GM12878 (cell line): ENCODE measurements around the gene NOL12. TPM values are rescaled to one million over a fixed set of nuclear protein-coding genes. Genes with fewer than 3 reads are reported as not detected.

Experiments
- ASH2L ChIP-seq: fragments of 300-600, 200-600 bp; sonication (generic); IDR thresholded peaks from 2 replicates; pipeline ENCODE4 v1.6.1; 2017; ENCODE audit warnings: low read depth, mild to moderate bottlenecking, borderline replicate concordance
- BCL3 ChIP-seq: IDR thresholded peaks from 2 replicates; pipeline ENCODE4 v1.6.1; 2011; ENCODE audit warnings: borderline replicate concordance, low read depth, mild to moderate bottlenecking, moderate library complexity, low read length; ENCODE audit not compliant: insufficient read depth, poor library complexity, severe bottlenecking
- CUX1 ChIP-seq: IDR thresholded peaks from 2 replicates; pipeline ENCODE4 v1.6.1; 2012; ENCODE audit warnings: improper control_type of control experiment, low read depth, low read length; ENCODE audit not compliant: insufficient replicate concordance
- GATAD2B ChIP-seq: fragments of 450-650 bp; conservative IDR thresholded peaks from 2 replicates; pipeline ENCODE4 v1.6.1; 2017; ENCODE audit warnings: low read depth, mild to moderate bottlenecking, moderate library complexity
- MLLT1 ChIP-seq: fragments of 450-650 bp; IDR thresholded peaks from 2 replicates; pipeline ENCODE4 v1.6.1; 2016; ENCODE audit warnings: mild to moderate bottlenecking
- PML ChIP-seq: IDR thresholded peaks from 2 replicates; pipeline ENCODE4 v1.6.1; 2012; ENCODE audit warnings: low read length, inconsistent platforms
- REST ChIP-seq: IDR thresholded peaks from 2 replicates; pipeline ENCODE4 v1.6.1; 2012; ENCODE audit warnings: mild to moderate bottlenecking, low read depth, low read length
- TAF1 ChIP-seq: IDR thresholded peaks from 2 replicates; pipeline ENCODE4 v1.6.1; 2011; ENCODE audit warnings: mild to moderate bottlenecking, low read depth, low read length, borderline replicate concordance
- YY1 ChIP-seq: IDR thresholded peaks from 2 replicates; pipeline ENCODE4 v1.6.1; 2011; ENCODE audit warnings: low read depth, mild to moderate bottlenecking, low read length
- ZNF687 ChIP-seq: fragments of 450-650 bp; IDR thresholded peaks from 2 replicates; pipeline ENCODE4 v1.6.1; 2017; ENCODE audit warnings: mild to moderate bottlenecking, moderate library complexity
- polyA plus RNA-seq, 11 experiments: library from polyadenylated mRNA; depleted of rRNA in 4 of 11; unstranded in 6 of 11; stranded (reverse) in 5 of 11; fragments of >200 nt; fragmentation: Nextera tagmentation in 4 of 11; fragmentation: Illumina TruSeq in 1 of 11; extraction: Ambion mirVana in 4 of 11; extraction: Trizol in 1 of 11; gene quantifications; 1 replicate in 1 of 11; 2 replicates in 10 of 11; pipeline versions ENCODE4 v1.2.1 to v1.2.3, GENCODE V29; 2011 to 2016; ENCODE audit warnings: inconsistent platforms in 2 of 11, missing spikeins in 2 of 11, low read depth in 1 of 11
- total RNA-seq, 4 experiments: library from RNA; depleted of rRNA in 3 of 4; stranded (reverse); fragments of >200 nt in 3 of 4; fragmentation: Illumina TruSeq in 1 of 4; extraction: Trizol in 1 of 4; gene quantifications; 2 replicates each; pipeline versions ENCODE4 v1.2.1 to v1.2.3, GENCODE V29; 2013 to 2021

The NOL12 gene
- total and polyA plus RNA-seq, 10 of the 15 experiments (the other 5 are each of a cell fraction or from before 2014, with no cell fraction given), result 3.3 to 69.4 (median 41.1) TPM

- TF ChIP-seq BCL3, result no peak
- TF ChIP-seq MLLT1, result peak; percentile 40; the same call in 1 of the 2 replicates
- TF ChIP-seq TAF1, result no peak
- TF ChIP-seq CUX1, result no peak
- TF ChIP-seq ZNF687, result 0 out of 2 replicates have a peak, but pooled peaks have one; percentile 25
- TF ChIP-seq PML, result peak; percentile 44; the same call in 1 of the 2 replicates
- TF ChIP-seq GATAD2B, result peak; percentile 36; the same call in 1 of the 2 replicates
- no peak for TF ChIP-seq REST
- TF ChIP-seq ASH2L, result no peak
- no peak for TF ChIP-seq YY1
These were observed 10.9 kb upstream of the NOL12 start, which contains the start of gene LGALS1 (continued) for GRCh38 chr22:37674951-37675929.
